GM12891 (cell line): ENCODE results near the gene COL5A1.

Experiments
- DNase-seq: peaks from one replicate; pipeline ENCODE4 v3.0.0; 2011; ENCODE audit warnings: low spot score; ENCODE audit not compliant: insufficient read length
- FAIRE-seq: peaks from 2 replicates; lab custom pipeline; 2011; peaks lifted over from hg19 to GRCh38; lab: Jason Lieb, UNC
- PAX5 ChIP-seq: IDR thresholded peaks from 2 replicates; pipeline ENCODE4 v1.6.1; 2011; ENCODE audit warnings: low read length, moderate library complexity, mild to moderate bottlenecking; ENCODE audit not compliant: insufficient read depth, severe bottlenecking
- POLR2A ChIP-seq: IDR thresholded peaks from 2 replicates; pipeline ENCODE4 v1.6.1; 2011; ENCODE audit warnings: low read depth, low read length, control low read depth
- POLR2AphosphoS5 ChIP-seq: IDR thresholded peaks from 2 replicates; pipeline ENCODE4 v1.6.1; 2011; ENCODE audit warnings: low read depth, low read length, control low read depth
- POU2F2 ChIP-seq: IDR thresholded peaks from 2 replicates; pipeline ENCODE4 v1.6.1; 2011; ENCODE audit warnings: low read depth, mild to moderate bottlenecking, control low read depth, low read length, moderate library complexity
- SPI1 ChIP-seq: IDR thresholded peaks from 2 replicates; pipeline ENCODE4 v1.6.1; 2011; ENCODE audit warnings: low read depth, low read length, control low read depth
- TAF1 ChIP-seq: IDR thresholded peaks from 2 replicates; pipeline ENCODE4 v1.6.1; 2011; ENCODE audit warnings: low read depth, low read length, control low read depth

Gene COL5A1

DNA sequence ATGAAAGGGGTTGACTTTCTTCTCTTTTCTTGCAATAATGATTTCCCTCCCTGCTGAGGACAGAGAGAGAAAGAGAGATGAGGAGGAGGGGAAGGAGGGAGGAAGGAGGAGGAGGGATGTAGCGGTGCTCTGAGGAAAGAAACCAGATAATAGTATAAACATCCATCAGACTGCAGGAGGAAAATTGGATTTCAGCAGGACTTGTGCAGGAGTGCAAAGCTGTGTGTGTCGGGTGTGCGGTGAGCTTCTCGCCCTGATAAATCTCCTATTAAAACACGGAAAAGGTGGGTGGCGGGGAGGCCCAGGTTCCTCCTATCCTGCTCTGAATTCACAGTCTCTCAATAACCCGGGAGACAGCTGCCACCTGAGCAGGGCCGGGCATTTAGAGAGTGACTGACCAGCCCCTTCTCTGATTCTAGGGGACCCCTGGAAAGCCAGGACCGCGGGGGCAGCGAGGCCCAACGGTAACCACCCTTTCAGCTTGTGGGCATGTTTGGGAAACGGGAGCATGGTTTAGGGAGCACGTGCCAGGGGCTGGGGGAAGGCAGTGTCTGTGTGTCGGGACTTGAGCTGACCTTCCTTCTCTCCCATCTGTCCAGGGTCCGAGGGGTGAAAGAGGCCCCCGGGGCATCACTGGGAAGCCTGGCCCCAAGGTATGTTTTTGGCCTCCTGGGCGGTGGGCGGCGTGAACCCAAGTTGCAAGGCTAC is 153.2 kb downstream of the COL5A1 start:
- DNase-seq (no peak), FAIRE-seq (no peak)
- no peak for TF ChIP-seq PAX5
- no peak for TF ChIP-seq POU2F2
- TF ChIP-seq POLR2AphosphoS5 = no peak
- no peak for TF ChIP-seq POLR2A
- no peak for TF ChIP-seq TAF1
- TF ChIP-seq SPI1 = no peak

DNA sequence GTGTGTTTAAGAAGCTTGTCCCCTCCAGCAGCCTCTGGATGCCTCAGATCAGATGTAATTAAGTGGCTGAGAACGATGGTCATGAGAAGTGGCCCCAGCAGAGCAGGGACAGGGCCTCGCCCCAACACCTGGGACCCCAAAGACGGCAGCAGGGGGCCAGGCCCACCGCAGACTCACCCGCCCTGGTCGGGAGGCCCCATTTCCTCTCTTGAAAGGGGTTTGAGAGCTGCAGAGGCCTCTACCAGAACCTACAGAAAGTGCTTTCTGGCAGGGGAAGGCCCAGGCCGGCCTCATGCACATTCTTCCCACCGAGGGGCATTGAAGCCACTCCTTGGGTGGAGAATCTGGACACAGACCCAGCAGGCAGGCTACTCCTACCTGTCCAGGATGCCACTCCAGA is 153.8 kb downstream of the COL5A1 start:
- TF ChIP-seq TAF1 = no peak
- TF ChIP-seq POLR2A = no peak
- no peak for TF ChIP-seq PAX5
- TF ChIP-seq POLR2AphosphoS5 = no peak
- no peak for TF ChIP-seq POU2F2
- TF ChIP-seq SPI1 = no peak
- no peak for DNase-seq
- no peak for FAIRE-seq

GRCh38 chr9:134796882-134797281 is 155.3 kb downstream of the COL5A1 start:
- TF ChIP-seq POU2F2 = no peak
- TF ChIP-seq PAX5 = no peak
- TF ChIP-seq TAF1 = no peak
- no peak for TF ChIP-seq POLR2A
- no peak for TF ChIP-seq SPI1
- DNase-seq (no peak), FAIRE-seq (no peak)

DNA sequence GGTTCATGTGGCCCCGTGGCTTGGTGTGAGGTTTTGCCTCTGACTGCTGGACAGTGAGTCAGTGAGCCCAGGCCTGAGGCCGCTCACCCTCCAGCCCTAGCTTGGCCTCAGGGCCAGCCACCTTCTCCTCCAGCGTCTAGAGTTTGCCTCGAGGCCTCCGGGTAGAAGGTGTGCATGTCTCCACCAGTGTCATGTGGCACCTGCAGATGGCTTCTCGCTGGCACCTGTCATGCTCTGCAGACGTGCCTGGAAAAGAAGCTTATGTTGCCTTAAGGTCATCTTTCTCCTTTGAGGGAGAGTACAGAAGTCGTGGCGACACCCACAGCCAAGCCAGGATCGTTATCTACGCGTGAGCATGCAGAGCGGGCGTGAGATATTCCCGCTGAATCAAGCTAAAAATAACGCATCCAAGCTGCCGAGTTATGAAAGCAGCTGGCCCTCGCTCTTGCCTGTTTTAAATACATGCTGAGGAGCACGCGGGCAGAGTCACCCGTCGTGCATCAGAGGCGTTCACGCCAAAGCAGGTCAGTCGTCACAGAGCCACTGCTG is 159.3 kb downstream of the COL5A1 start:
- TF ChIP-seq PAX5 = no peak
- no peak for TF ChIP-seq POLR2AphosphoS5
- no peak for TF ChIP-seq TAF1
- TF ChIP-seq POU2F2 = no peak
- TF ChIP-seq SPI1 = no peak
- TF ChIP-seq POLR2A = no peak
- FAIRE-seq (no peak), DNase-seq (no peak)

- DNase-seq = no peak
- TF ChIP-seq SPI1 (no peak), POLR2A (no peak), POLR2AphosphoS5 (no peak), PAX5 (no peak), POU2F2 (no peak), TAF1 (no peak)
- no peak for FAIRE-seq
Observed at GRCh38 chr9:134802216-134802795, 160.7 kb downstream of the COL5A1 start.

DNA sequence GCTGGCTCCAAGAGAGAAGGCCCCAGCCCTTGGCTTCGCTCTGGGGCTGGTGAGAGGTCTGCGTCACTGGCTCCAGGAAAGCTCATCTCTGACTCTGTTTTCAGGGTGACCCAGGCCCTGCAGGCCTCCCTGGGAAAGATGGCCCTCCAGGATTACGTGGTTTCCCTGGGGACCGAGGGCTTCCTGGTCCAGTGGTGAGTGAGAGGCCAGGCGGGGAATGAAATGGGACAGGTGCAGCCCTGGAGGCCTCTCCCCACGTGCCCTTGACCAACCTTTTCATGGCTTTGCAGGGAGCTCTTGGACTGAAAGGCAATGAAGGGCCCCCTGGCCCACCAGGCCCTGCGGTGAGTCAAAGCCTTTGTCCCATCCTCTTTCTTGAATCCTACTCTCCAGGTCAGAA is 163.3 kb downstream of the COL5A1 start:
- TF ChIP-seq SPI1 = no peak
- no peak for TF ChIP-seq TAF1
- TF ChIP-seq POU2F2 = no peak
- TF ChIP-seq POLR2A = no peak
- TF ChIP-seq PAX5 = no peak
- TF ChIP-seq POLR2AphosphoS5 = no peak
- DNase-seq = no peak
- no peak for FAIRE-seq

DNA sequence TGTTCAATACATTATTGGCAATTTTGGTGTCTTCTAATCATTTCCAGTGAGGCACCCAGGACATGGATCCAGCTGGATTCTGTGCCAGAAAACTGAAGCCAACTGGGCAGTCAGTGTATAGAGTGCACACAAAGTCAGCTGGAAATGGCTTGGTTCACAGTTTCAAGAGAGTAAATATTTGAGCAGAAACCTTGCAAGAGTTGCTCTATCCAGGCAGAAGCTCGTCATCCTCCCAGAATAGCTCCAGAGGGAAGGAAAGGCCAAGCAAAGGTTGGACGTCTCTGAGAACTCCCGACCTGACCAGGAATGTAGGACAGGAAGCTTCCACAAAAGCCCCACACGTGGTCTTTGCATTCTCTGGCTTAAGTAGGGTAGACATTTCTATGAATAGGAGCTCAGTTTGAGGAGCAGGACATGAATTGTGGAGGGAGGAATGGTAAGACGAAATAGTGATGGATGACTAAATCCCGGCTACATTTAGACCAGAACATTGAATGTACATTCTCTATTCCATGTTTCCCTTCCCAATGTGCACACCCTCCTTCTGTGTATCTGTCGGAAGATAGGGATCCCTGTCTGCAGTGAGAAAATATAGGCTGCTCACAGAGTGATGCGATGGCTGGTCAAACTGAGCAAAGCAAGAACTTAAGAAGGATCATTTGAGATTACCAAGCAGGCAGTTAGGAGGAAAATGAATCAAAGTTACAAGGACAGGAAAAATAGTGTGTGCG is 166.3 kb downstream of the COL5A1 start:
- DNase-seq (no peak), FAIRE-seq (no peak)
- TF ChIP-seq SPI1 = no peak
- no peak for TF ChIP-seq POU2F2
- no peak for TF ChIP-seq TAF1
- no peak for TF ChIP-seq POLR2A
- TF ChIP-seq POLR2AphosphoS5 = no peak
- no peak for TF ChIP-seq PAX5

GRCh38 chr9:134808447-134808792 is 166.8 kb downstream of the COL5A1 start:
- TF ChIP-seq POU2F2 = no peak
- TF ChIP-seq SPI1 = no peak
- TF ChIP-seq POLR2AphosphoS5 = no peak
- TF ChIP-seq POLR2A = no peak
- TF ChIP-seq PAX5 = no peak
- TF ChIP-seq TAF1 = no peak
- FAIRE-seq (no peak), DNase-seq (no peak)

DNA sequence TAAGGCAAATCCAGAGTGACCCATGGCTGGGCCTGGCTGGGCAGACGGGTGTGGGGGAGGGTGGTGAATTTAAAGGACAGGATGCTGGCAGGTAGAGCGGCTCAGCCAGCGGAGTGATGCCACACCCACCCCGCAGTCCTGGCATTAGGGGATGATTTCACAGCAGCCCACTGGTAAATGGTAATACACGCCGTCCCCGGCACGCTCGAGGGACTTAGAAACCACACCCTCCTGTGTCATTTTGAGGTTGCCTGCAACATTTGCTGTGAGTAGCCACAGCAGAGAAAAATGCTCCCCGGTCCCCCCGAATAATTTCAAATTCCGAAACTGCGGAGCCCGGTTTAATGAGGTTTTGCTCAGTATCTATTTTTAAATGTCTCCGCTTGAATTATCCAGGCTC is 167.7 kb downstream of the COL5A1 start:
- DNase-seq = no peak
- TF ChIP-seq POLR2A (no peak), SPI1 (no peak), POLR2AphosphoS5 (no peak), POU2F2 (no peak), PAX5 (no peak), TAF1 (no peak)
- no peak for FAIRE-seq

GRCh38 chr9:134809826-134810225 is 168.2 kb downstream of the COL5A1 start:
- no peak for FAIRE-seq
- no peak for DNase-seq
- TF ChIP-seq POLR2A (no peak), POLR2AphosphoS5 (no peak), TAF1 (no peak), SPI1 (no peak), PAX5 (no peak), POU2F2 (no peak)
